Measurements from ENCODE around the gene GLYR1.

GRCh38 chr16:4797805-4798252, 49.3 kb downstream of the GLYR1 start:
- TF ChIP-seq CTCF (IDR thresholded peaks at IDR 0.05), result no peak
- TF ChIP-seq POLR2AphosphoS5 (IDR thresholded peaks at IDR 0.05; ENCODE audit: insufficient read depth in 1 of 2, low read depth in 1 of 2), result no peak
- no peak for TF ChIP-seq POLR2A (IDR thresholded peaks at IDR 0.05)

All from vagina (tissue), 2 donors.